B cell (primary cell): ENCODE measurements around the gene ZBTB32. TPM values are rescaled to one million over a fixed set of nuclear protein-coding genes. Genes with fewer than 3 reads are reported as not detected.
"Not testable (repeated sequence)": the region's sequence is repeated elsewhere in the genome, so short reads cannot be mapped to it uniquely, and the experiment has no call there.

Source experiments
- ATAC-seq: fragments of 200-7000 bp; cut with Tn5 transposase; one replicate; pipeline ENCODE4 v1.10.0; 2021; ENCODE audit warnings: low read depth, mild to moderate bottlenecking, moderate number of reproducible peaks, moderate library complexity
- CTCF ChIA-PET: fragments of 350-600 bp; sonication (Branson Sonifier 250); formaldehyde crosslinking; loops from one replicate; lab custom pipeline; 2021; ENCODE audit warnings: antibody characterized with exemption, inconsistent platforms; lab: Charles Lee
- POLR2A ChIA-PET: fragments of 350-600 bp; sonication (Branson Sonifier 250); formaldehyde crosslinking; loops from one replicate; lab custom pipeline; 2021; ENCODE audit warnings: antibody characterized with exemption; lab: Charles Lee
- DNase-seq: peaks from one replicate; pipeline ENCODE4 v3.0.0; 2013
- H2AFZ ChIP-seq: 2 replicates; pipeline ENCODE4 v1.6.1; 2012; ENCODE audit warnings: mild to moderate bottlenecking, low read depth, low read length; ENCODE audit not compliant: insufficient read depth, poor library complexity, severe bottlenecking
- H3K27ac ChIP-seq, 2 donors: 1 replicate in 1 of 2; 2 replicates in 1 of 2; pipeline ENCODE4 v1.5.1; 2012 to 2013; ENCODE audit warnings: low read length in 2 of 2, mild to moderate bottlenecking in 2 of 2, moderate library complexity in 1 of 2
- H3K27me3 ChIP-seq, 4 experiments: fragments of 200-600 bp in 1 of 4; sonication (generic) in 1 of 4; replicated peaks in 1 of 4; 1 replicate in 2 of 4; 2 replicates in 2 of 4; pipeline versions ENCODE4 v1.6.1 to v1.7.0; 2013 to 2016; ENCODE audit warnings: low read length in 3 of 4, mild to moderate bottlenecking in 2 of 4, mixed read lengths in 1 of 4, moderate library complexity in 1 of 4; ENCODE audit not compliant: insufficient read depth in 4 of 4, control insufficient read depth in 3 of 4; ENCODE audit errors: control extremely low read depth in 1 of 4
- H3K36me3 ChIP-seq, 2 experiments: replicated peaks in 1 of 2; 1 replicate in 1 of 2; 2 replicates in 1 of 2; pipeline versions ENCODE4 v1.6.1 to v1.7.1; 2013; ENCODE audit warnings: low read length in 1 of 2; ENCODE audit not compliant: insufficient read depth in 2 of 2, control insufficient read depth in 1 of 2; ENCODE audit errors: control extremely low read depth in 1 of 2, extremely low read depth in 1 of 2
- H3K4me1 ChIP-seq, 2 donors: fragments of 200-600 bp in 1 of 2; sonication (generic) in 1 of 2; 1 replicate in 1 of 2; 2 replicates in 1 of 2; pipeline versions ENCODE4 v1.5.1 to v1.6.1; 2013 to 2017; ENCODE audit warnings: low read length in 2 of 2; ENCODE audit not compliant: control insufficient read depth in 2 of 2, insufficient read depth in 2 of 2
- H3K4me2 ChIP-seq: replicated peaks from 2 replicates; pipeline ENCODE3; 2012; ENCODE audit warnings: mild to moderate bottlenecking, low read depth, low read length; ENCODE audit not compliant: poor library complexity, severe bottlenecking
- H3K4me3 ChIP-seq, 5 experiments: fragments of 200-600 bp in 1 of 5; sonication (generic) in 1 of 5; 1 replicate in 3 of 5; 2 replicates in 2 of 5; pipeline versions ENCODE4 v1.5.1 to v1.7.0; 2011 to 2016; ENCODE audit warnings: low read length in 4 of 5, mild to moderate bottlenecking in 4 of 5, low read depth in 2 of 5, control low read depth in 1 of 5, moderate library complexity in 1 of 5; ENCODE audit not compliant: insufficient read depth in 1 of 5; ENCODE audit errors: control extremely low read depth in 1 of 5, extremely low read depth in 1 of 5
- H3K79me2 ChIP-seq: fragments of 200-600 bp; sonication (generic); one replicate; pipeline ENCODE4 v1.6.0; 2016; ENCODE audit warnings: low read length; ENCODE audit not compliant: control insufficient read depth, insufficient read depth
- H3K9ac ChIP-seq: fragments of 200-600 bp; sonication (generic); 2 replicates; pipeline ENCODE4 v1.6.1; 2017; ENCODE audit warnings: mild to moderate bottlenecking, low read length, moderate library complexity
- H3K9me3 ChIP-seq, 3 donors: one replicate each; pipeline versions ENCODE4 v1.6.1 to v1.7.1; 2013; ENCODE audit warnings: low read length in 2 of 3; ENCODE audit not compliant: control insufficient read depth in 2 of 3, insufficient read depth in 1 of 3; ENCODE audit errors: control extremely low read depth in 1 of 3
- H4K20me1 ChIP-seq: 2 replicates; pipeline ENCODE4 v1.6.0; 2012; ENCODE audit warnings: mild to moderate bottlenecking, low read length; ENCODE audit not compliant: insufficient read depth, control insufficient read depth, poor library complexity, severe bottlenecking
- H3K27ac Mint-ChIP-seq: one replicate; pipeline ENCODE4 v1.8.0; 2021; ENCODE audit warnings: mixed read lengths
- H3K27me3 Mint-ChIP-seq: one replicate; pipeline ENCODE4 v1.8.0; 2021; ENCODE audit warnings: mixed read lengths
- H3K4me1 Mint-ChIP-seq: one replicate; pipeline ENCODE4 v1.8.0; 2021; ENCODE audit warnings: mixed read lengths
- H3K4me3 Mint-ChIP-seq: one replicate; pipeline ENCODE4 v1.8.0; 2021; ENCODE audit warnings: mixed read lengths
- H3K9me3 Mint-ChIP-seq: one replicate; pipeline ENCODE4 v1.8.0; 2022; ENCODE audit warnings: mixed read lengths; ENCODE audit not compliant: insufficient read depth
- CTCF ChIP-seq: fragments of 200-600 bp; IDR thresholded peaks from one replicate; pipeline ENCODE4 v1.8.0; 2022; ENCODE audit warnings: antibody characterized with exemption, mild to moderate bottlenecking
- EZH2 ChIP-seq: IDR thresholded peaks from 2 replicates; pipeline ENCODE4 v1.6.1; 2012; ENCODE audit warnings: borderline replicate concordance, low read depth, mild to moderate bottlenecking, moderate library complexity, low read length; ENCODE audit not compliant: insufficient read depth, poor library complexity, severe bottlenecking
- WGBS: methylation state at CpG from one replicate; pipeline ENCODE4 v1.1.5; 2013; ENCODE audit warnings: missing lambda C conversion rate; ENCODE audit not compliant: insufficient coverage; 5-methylcytosine and 5-hydroxymethylcytosine counted together
- intact Hi-C: fragments of 100-400 bp; cut with micrococcal nuclease; formaldehyde crosslinking; loops from one replicate; pipeline ENCODE4 v1.10.0; 2022
- polyA minus RNA-seq: library from RNA; depleted of rRNA, polyadenylated mRNA; stranded (reverse); fragments of >200 nt; gene quantifications from 2 replicates; pipeline ENCODE4 v1.2.3, GENCODE V29; 2012
- polyA plus RNA-seq: library from polyadenylated mRNA; depleted of rRNA; stranded (reverse); fragments of >200 nt; gene quantifications from 2 replicates; pipeline ENCODE4 v1.2.3, GENCODE V29; 2012
- total RNA-seq, 2 donors: library from RNA; stranded (reverse); fragments of 120-200 nt in 1 of 2; gene quantifications; 1 replicate in 1 of 2; 2 replicates in 1 of 2; pipeline versions ENCODE4 v1.2.3 to v1.2.4, GENCODE V29; 2013 to 2022

ZBTB32 gene
- total RNA-seq (28.1 and 30.9 TPM in 2 replicates), polyA plus RNA-seq (8.5 and 18.9 TPM in 2 replicates), polyA minus RNA-seq (5.5 and 6.2 TPM in 2 replicates)
- total RNA-seq (2013): 6.7 TPM

- no peaks in the 10 kb centered on the region for H3K27me3 Mint-ChIP-seq
- H3K36me3 ChIP-seq: no peaks in the 10 kb centered on the region
- H3K9ac ChIP-seq: no peak within 1 kb of the TSS
- H3K4me3 ChIP-seq: no peak within 1 kb of the TSS
- H3K27ac ChIP-seq: no peak within 1 kb of the TSS
- intact Hi-C loops: loop anchor here (5.0 kb wide), 1 partner anchor 157 kb away; the partner anchor contains the start of gene TMEM147
- POLR2A ChIA-PET: interaction anchor here (0.7 to 3.3 kb wide), 2 partner anchors 8 to 61 kb away, joined by 12 to 53 read pairs; no protein-coding TSS in a partner anchor
- TF ChIP-seq CTCF (no peak), EZH2 (no peak)
- peaks cover 0 to 19% of the 10 kb centered on the region in 2 donors for H3K4me1 ChIP-seq
- no peak within 1 kb of the TSS for H3K27ac Mint-ChIP-seq
- DNase-seq: no peak
- CTCF ChIA-PET: interaction anchor here (1.1 kb wide), 1 partner anchor 12 kb away, joined by 3 read pairs; no protein-coding TSS in a partner anchor
- H3K4me1 Mint-ChIP-seq: peaks cover 8% of the 10 kb centered on the region
- no peak within 1 kb of the TSS for H3K4me2 ChIP-seq
- H3K79me2 ChIP-seq: no peaks in the 10 kb centered on the region
- H4K20me1 ChIP-seq: no peaks in the 10 kb centered on the region
- H3K27me3 ChIP-seq: no peaks in the 10 kb centered on the region
- H3K4me3 Mint-ChIP-seq: peak within 1 kb of the TSS; percentile 16
- no peak within 1 kb of the TSS for H2AFZ ChIP-seq
- no peaks in the 10 kb centered on the region for H3K9me3 Mint-ChIP-seq
- no peak for ATAC-seq
- no peaks in the 10 kb centered on the region for H3K9me3 ChIP-seq
- WGBS: 42% methylated on average over 20 of the region's 24 CpGs
Observed at GRCh38 chr19:35704218-35704617, at the start of gene ZBTB32. Gene ZBTB32, plus strand, starts transcription at chr19:35704558. Its CDS starts 10,069 bp downstream, at chr19:35714627.

GRCh38 chr19:35654828-35655227 lies 49.5 kb upstream of the ZBTB32 start:
- POLR2A ChIA-PET, H3K27me3 ChIP-seq, H3K9me3 ChIP-seq, H3K4me1 ChIP-seq, H3K4me3 ChIP-seq, ATAC-seq, H3K4me2 ChIP-seq, DNase-seq, CTCF ChIA-PET, H3K27me3 Mint-ChIP-seq, H3K9me3 Mint-ChIP-seq, H3K4me1 Mint-ChIP-seq, H3K9ac ChIP-seq, H3K27ac ChIP-seq, H3K4me3 Mint-ChIP-seq, intact Hi-C loops, H3K27ac Mint-ChIP-seq, H2AFZ ChIP-seq: not testable (repeated sequence)
- Histone ChIP-seq H3K36me3 (peaks cover 8 to 70% of the 10 kb centered on the region in 2 experiments), H4K20me1 (peaks cover 13% of the 10 kb centered on the region), H3K79me2 (peaks cover 49% of the 10 kb centered on the region)
- WGBS: 90% methylated on average over 2 of the region's 6 CpGs
